ENCODE results near the gene MSLN. TPM values are rescaled to one million over a fixed set of nuclear protein-coding genes. Genes with fewer than 3 reads are reported as not detected.

The MSLN gene
- total RNA-seq, 3 donors from 2014 or later (not counting 1 experiment from before 2014, with no cell fraction given): not detected

DNA sequence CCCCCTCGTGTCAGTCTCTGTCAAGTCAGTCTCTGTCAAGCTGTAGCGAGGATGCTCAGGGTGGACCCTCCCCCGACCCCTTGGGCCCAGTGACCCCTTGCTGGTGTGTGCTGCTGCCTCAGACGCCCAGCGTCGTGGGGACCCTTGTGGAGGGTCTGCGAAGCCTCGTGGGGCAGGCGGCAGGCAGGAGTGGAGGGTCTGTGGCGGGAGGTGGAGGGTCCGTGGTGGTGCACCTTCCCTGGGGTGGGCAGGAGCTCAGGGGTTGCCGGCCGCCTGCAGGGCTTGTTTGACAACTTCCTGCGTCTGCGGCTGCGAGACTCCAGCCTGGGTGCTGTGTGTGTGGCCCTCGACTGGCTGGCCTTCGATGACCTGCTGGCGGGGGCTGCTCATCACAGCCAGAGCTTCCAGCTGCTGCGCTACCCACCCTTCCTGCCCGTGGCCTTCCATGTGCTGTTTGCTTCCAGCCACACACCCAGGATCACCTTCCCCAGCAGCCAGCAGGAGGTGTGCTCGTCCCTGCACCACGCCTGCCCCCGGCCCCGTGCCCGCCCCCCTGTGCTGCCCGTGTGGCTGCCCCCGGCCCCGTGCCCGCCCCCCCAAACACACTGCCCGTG lies 34.4 kb downstream of the MSLN start:
- intact Hi-C loops (cut with micrococcal nuclease): no loop called here
- no peak for DNase-seq
- H3K4me1 ChIP-seq (ENCODE audit: control insufficient read depth, insufficient read depth, low read length): no peaks in the 10 kb centered on the region
- no peak overlapping the region for H3K27ac Mint-ChIP-seq
- 93% methylated on average over 23 of the region's 31 CpGs for WGBS (ENCODE audit: insufficient coverage)
- no peak overlapping the region for H3K27ac ChIP-seq (ENCODE audit: low read length)
- ATAC-seq: no peak
- H3K36me3 Mint-ChIP-seq: no peaks in the 10 kb centered on the region
- no peak overlapping the region for H3K4me3 Mint-ChIP-seq
- no peaks in the 10 kb centered on the region for H3K9me3 Mint-ChIP-seq
- no peak overlapping the region for H3K4me3 ChIP-seq (ENCODE audit: low read length)
- H3K27me3 ChIP-seq (ENCODE audit: control insufficient read depth, insufficient read depth, low read length): peaks cover 3% of the 10 kb centered on the region
- H3K36me3 ChIP-seq (ENCODE audit: control insufficient read depth, insufficient read depth, low read length): no peaks in the 10 kb centered on the region
- TF ChIP-seq, protein P1, sequence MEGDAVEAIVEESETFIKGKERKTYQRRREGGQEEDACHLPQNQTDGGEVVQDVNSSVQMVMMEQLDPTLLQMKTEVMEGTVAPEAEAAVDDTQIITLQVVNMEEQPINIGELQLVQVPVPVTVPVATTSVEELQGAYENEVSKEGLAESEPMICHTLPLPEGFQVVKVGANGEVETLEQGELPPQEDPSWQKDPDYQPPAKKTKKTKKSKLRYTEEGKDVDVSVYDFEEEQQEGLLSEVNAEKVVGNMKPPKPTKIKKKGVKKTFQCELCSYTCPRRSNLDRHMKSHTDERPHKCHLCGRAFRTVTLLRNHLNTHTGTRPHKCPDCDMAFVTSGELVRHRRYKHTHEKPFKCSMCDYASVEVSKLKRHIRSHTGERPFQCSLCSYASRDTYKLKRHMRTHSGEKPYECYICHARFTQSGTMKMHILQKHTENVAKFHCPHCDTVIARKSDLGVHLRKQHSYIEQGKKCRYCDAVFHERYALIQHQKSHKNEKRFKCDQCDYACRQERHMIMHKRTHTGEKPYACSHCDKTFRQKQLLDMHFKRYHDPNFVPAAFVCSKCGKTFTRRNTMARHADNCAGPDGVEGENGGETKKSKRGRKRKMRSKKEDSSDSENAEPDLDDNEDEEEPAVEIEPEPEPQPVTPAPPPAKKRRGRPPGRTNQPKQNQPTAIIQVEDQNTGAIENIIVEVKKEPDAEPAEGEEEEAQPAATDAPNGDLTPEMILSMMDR (IDR thresholded peaks at IDR 0.05): no peak
- peaks cover 0 to 3% of the 10 kb centered on the region in 2 donors for H3K27me3 Mint-ChIP-seq (ENCODE audit: low read depth in 2 of 2)
- no peaks in the 10 kb centered on the region for H3K9me3 ChIP-seq (ENCODE audit: control insufficient read depth, insufficient read depth, low read length)
- no peaks in the 10 kb centered on the region for H3K4me1 Mint-ChIP-seq

DNA sequence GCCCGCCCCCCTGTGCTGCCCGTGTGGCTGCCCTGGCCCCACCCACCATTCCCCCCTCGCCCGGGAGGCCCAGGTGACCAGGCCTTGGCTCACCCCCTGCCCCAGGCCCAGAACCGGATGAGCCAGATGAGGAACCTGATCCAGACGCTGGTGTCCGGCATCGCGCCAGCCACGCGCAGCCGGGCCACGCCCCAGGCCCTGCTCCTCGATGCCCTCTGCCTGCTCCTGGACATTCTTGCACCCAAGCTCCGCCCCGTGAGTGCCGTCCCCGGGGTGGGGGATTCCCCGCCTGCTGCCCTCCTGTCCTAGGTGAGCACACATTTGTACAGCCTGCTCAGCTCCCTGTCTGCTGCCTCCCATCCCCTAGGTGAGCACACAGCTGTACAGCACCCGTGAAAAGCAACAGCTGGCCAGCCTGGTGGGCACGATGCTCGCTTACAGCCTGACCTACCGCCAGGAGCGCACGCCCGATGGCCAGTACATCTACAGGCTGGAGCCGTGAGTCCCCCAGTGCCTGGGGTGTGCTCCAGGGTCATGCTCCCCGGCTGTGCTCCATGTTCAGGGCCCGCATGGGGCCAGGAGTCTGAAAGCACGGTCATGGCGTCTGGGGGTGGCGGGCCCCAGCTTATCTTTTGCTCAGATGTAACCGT lies 35.2 kb downstream of the MSLN start:
- no peak for ATAC-seq
- intact Hi-C loops (cut with micrococcal nuclease): no loop called here

DNA sequence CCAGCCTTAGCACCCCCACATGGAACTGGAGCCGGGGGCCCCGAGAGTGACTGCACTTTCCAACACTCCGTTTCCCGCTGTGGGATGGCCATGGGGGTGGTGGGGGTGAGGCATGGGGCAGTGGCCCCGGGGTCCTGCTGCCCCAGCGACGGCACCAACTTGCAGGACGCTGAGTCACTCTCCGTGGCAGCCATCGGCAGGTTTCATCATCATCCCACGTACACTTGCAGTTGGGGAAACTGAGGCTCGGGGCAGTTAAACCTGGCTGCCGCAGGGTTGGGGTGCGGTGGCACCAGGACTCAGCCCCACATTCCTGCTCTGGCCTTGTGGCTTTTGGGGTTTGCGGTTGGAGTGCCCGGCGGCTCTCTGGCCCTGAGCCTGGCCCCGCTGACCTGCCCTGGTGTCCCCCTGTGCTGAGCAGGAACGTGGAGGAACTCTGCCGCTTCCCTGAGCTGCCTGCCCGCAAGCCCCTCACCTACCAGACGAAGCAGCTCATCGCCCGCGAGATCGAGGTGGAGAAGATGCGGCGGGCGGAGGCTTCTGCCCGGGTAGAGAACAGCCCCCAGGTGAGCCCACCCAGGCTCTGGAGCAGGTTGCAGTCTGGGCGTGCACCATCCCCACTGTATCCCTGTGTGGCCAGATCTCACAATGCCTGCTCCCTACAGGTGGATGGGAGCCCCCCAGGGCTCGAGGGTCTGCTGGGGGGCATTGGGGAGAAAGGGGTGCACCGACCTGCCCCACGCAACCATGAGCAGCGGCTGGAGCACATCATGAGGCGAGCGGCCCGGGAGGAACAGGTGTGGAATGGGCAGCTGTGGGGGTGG lies 36.0 kb downstream of the MSLN start:
- H3K4me3 Mint-ChIP-seq: no peak overlapping the region
- no peak overlapping the region for H3K27ac Mint-ChIP-seq
- TF ChIP-seq, protein P1 (IDR thresholded peaks at IDR 0.05): no peak
- H3K4me3 ChIP-seq (ENCODE audit: low read length): no peak overlapping the region
- H3K27me3 ChIP-seq (ENCODE audit: control insufficient read depth, insufficient read depth, low read length): peaks cover 13% of the 10 kb centered on the region
- no peaks in the 10 kb centered on the region for H3K4me1 Mint-ChIP-seq
- H3K9me3 ChIP-seq (ENCODE audit: control insufficient read depth, insufficient read depth, low read length): no peaks in the 10 kb centered on the region
- no peaks in the 10 kb centered on the region for H3K9me3 Mint-ChIP-seq
- ATAC-seq (no peak), DNase-seq (no peak)
- intact Hi-C loops (cut with micrococcal nuclease): no loop called here
- H3K4me1 ChIP-seq (ENCODE audit: control insufficient read depth, insufficient read depth, low read length): no peaks in the 10 kb centered on the region
- H3K27ac ChIP-seq (ENCODE audit: low read length): no peak overlapping the region
- H3K36me3 Mint-ChIP-seq: no peaks in the 10 kb centered on the region
- H3K36me3 ChIP-seq (ENCODE audit: control insufficient read depth, insufficient read depth, low read length): no peaks in the 10 kb centered on the region
- WGBS (ENCODE audit: insufficient coverage): 95% methylated on average over 38 of the region's 38 CpGs
- peaks cover 0 to 3% of the 10 kb centered on the region in 2 donors for H3K27me3 Mint-ChIP-seq (ENCODE audit: low read depth in 2 of 2)

More for the DNA sequence above, 35.2 kb downstream of the MSLN start:
- 89% methylated on average over 32 of the region's 33 CpGs for WGBS (ENCODE audit: insufficient coverage)
- no peak overlapping the region for H3K4me3 ChIP-seq (ENCODE audit: low read length)
- Mint-ChIP-seq H3K27me3 (ENCODE audit: low read depth in 2 of 2) (peaks cover 0 to 3% of the 10 kb centered on the region in 2 donors), H3K27ac (no peak overlapping the region), H3K4me3 (no peak overlapping the region), H3K9me3 (no peaks in the 10 kb centered on the region), H3K36me3 (no peaks in the 10 kb centered on the region), H3K4me1 (no peaks in the 10 kb centered on the region)
- no peaks in the 10 kb centered on the region for H3K4me1 ChIP-seq (ENCODE audit: control insufficient read depth, insufficient read depth, low read length)
- peaks cover 5% of the 10 kb centered on the region for H3K27me3 ChIP-seq (ENCODE audit: control insufficient read depth, insufficient read depth, low read length)
- no peak for DNase-seq
- no peaks in the 10 kb centered on the region for H3K9me3 ChIP-seq (ENCODE audit: control insufficient read depth, insufficient read depth, low read length)
- no peak overlapping the region for H3K27ac ChIP-seq (ENCODE audit: low read length)
- TF ChIP-seq, protein P1 (IDR thresholded peaks at IDR 0.05): no peak
- no peaks in the 10 kb centered on the region for H3K36me3 ChIP-seq (ENCODE audit: control insufficient read depth, insufficient read depth, low read length)
